ENCODE data around the gene GSTO2.
A peak's percentile ranks its signal among the peaks of the same experiment; 100 is the strongest.

Gene GSTO2

GRCh38 chr10:104293781-104294321 is 24.9 kb downstream of the GSTO2 start:
- no peak overlapping the region for H3K4me3 ChIP-seq (ENCODE audit: low read length)
- no peaks in the 10 kb centered on the region for H3K9me3 ChIP-seq (ENCODE audit: control insufficient read depth, low read length)
- peaks cover 5% of the 10 kb centered on the region for H3K4me1 ChIP-seq (ENCODE audit: control insufficient read depth, insufficient read depth, low read length)
- H3K36me3 ChIP-seq (ENCODE audit: control insufficient read depth, insufficient read depth, low read length): no peaks in the 10 kb centered on the region
- no peaks in the 10 kb centered on the region for H3K27me3 ChIP-seq (ENCODE audit: control insufficient read depth, insufficient read depth, low read length)
- H3K9ac ChIP-seq (ENCODE audit: low read length): no peak overlapping the region

- Histone ChIP-seq H3K4me1 (ENCODE audit: control insufficient read depth, insufficient read depth, low read length) (no peaks in the 10 kb centered on the region), H3K4me3 (ENCODE audit: low read length) (no peak overlapping the region), H3K9ac (ENCODE audit: low read length) (no peak overlapping the region), H3K27me3 (ENCODE audit: control insufficient read depth, insufficient read depth, low read length) (no peaks in the 10 kb centered on the region), H3K36me3 (ENCODE audit: control insufficient read depth, insufficient read depth, low read length) (no peaks in the 10 kb centered on the region), H3K9me3 (ENCODE audit: control insufficient read depth, low read length) (no peaks in the 10 kb centered on the region)
These were observed 27.9 kb downstream of the GSTO2 start for GRCh38 chr10:104296687-104297436.

- no peak overlapping the region for H3K9ac ChIP-seq (ENCODE audit: low read length)
- H3K9me3 ChIP-seq (ENCODE audit: control insufficient read depth, low read length): no peaks in the 10 kb centered on the region
These were observed 29.0 kb downstream of the GSTO2 start for GRCh38 chr10:104297697-104298660.

GRCh38 chr10:104299031-104299904 is 30.3 kb downstream of the GSTO2 start:
- H3K36me3 ChIP-seq (ENCODE audit: control insufficient read depth, insufficient read depth, low read length): no peaks in the 10 kb centered on the region
- no peak overlapping the region for H3K4me3 ChIP-seq (ENCODE audit: low read length)
- no peaks in the 10 kb centered on the region for H3K9me3 ChIP-seq (ENCODE audit: control insufficient read depth, low read length)
- H3K9ac ChIP-seq (ENCODE audit: low read length): no peak overlapping the region
- H3K4me1 ChIP-seq (ENCODE audit: control insufficient read depth, insufficient read depth, low read length): no peaks in the 10 kb centered on the region
- no peaks in the 10 kb centered on the region for H3K27me3 ChIP-seq (ENCODE audit: control insufficient read depth, insufficient read depth, low read length)

More at GRCh38 chr10:104297697-104298660, 29.0 kb downstream of the GSTO2 start:
- Histone ChIP-seq H3K4me1 (ENCODE audit: control insufficient read depth, insufficient read depth, low read length) (no peaks in the 10 kb centered on the region), H3K36me3 (ENCODE audit: control insufficient read depth, insufficient read depth, low read length) (no peaks in the 10 kb centered on the region), H3K27me3 (ENCODE audit: control insufficient read depth, insufficient read depth, low read length) (no peaks in the 10 kb centered on the region), H3K4me3 (ENCODE audit: low read length) (no peak overlapping the region)

GRCh38 chr10:104300002-104300735 is 31.2 kb downstream of the GSTO2 start:
- Histone ChIP-seq H3K4me1 (ENCODE audit: control insufficient read depth, insufficient read depth, low read length) (no peaks in the 10 kb centered on the region), H3K9ac (ENCODE audit: low read length) (peak overlapping the region; percentile 10), H3K4me3 (ENCODE audit: low read length) (no peak overlapping the region)

GRCh38 chr10:104300736-104301292 is 31.8 kb downstream of the GSTO2 start:
- Histone ChIP-seq H3K4me3 (ENCODE audit: low read length) (no peak overlapping the region), H3K9ac (ENCODE audit: low read length) (peak overlapping the region; percentile 10), H3K4me1 (ENCODE audit: control insufficient read depth, insufficient read depth, low read length) (peaks cover 3% of the 10 kb centered on the region), H3K9me3 (ENCODE audit: control insufficient read depth, low read length) (no peaks in the 10 kb centered on the region), H3K27me3 (ENCODE audit: control insufficient read depth, insufficient read depth, low read length) (no peaks in the 10 kb centered on the region), H3K36me3 (ENCODE audit: control insufficient read depth, insufficient read depth, low read length) (no peaks in the 10 kb centered on the region)

More at GRCh38 chr10:104300002-104300735, 31.2 kb downstream of the GSTO2 start:
- Histone ChIP-seq H3K27me3 (ENCODE audit: control insufficient read depth, insufficient read depth, low read length) (no peaks in the 10 kb centered on the region), H3K9me3 (ENCODE audit: control insufficient read depth, low read length) (no peaks in the 10 kb centered on the region), H3K36me3 (ENCODE audit: control insufficient read depth, insufficient read depth, low read length) (no peaks in the 10 kb centered on the region)

GRCh38 chr10:104301907-104302690 is 33.1 kb downstream of the GSTO2 start:
- H3K4me1 ChIP-seq (ENCODE audit: control insufficient read depth, insufficient read depth, low read length): peaks cover 7% of the 10 kb centered on the region

GRCh38 chr10:104303594-104304355 is 34.8 kb downstream of the GSTO2 start:
- H3K4me1 ChIP-seq (ENCODE audit: control insufficient read depth, insufficient read depth, low read length): peaks cover 7% of the 10 kb centered on the region
- H3K9ac ChIP-seq (ENCODE audit: low read length): no peak overlapping the region
- H3K9me3 ChIP-seq (ENCODE audit: control insufficient read depth, low read length): no peaks in the 10 kb centered on the region
- H3K36me3 ChIP-seq (ENCODE audit: control insufficient read depth, insufficient read depth, low read length): no peaks in the 10 kb centered on the region
- no peaks in the 10 kb centered on the region for H3K27me3 ChIP-seq (ENCODE audit: control insufficient read depth, insufficient read depth, low read length)
- H3K4me3 ChIP-seq (ENCODE audit: low read length): no peak overlapping the region

More at GRCh38 chr10:104301907-104302690, 33.1 kb downstream of the GSTO2 start:
- Histone ChIP-seq H3K27me3 (ENCODE audit: control insufficient read depth, insufficient read depth, low read length) (no peaks in the 10 kb centered on the region), H3K9me3 (ENCODE audit: control insufficient read depth, low read length) (no peaks in the 10 kb centered on the region), H3K9ac (ENCODE audit: low read length) (no peak overlapping the region), H3K36me3 (ENCODE audit: control insufficient read depth, insufficient read depth, low read length) (no peaks in the 10 kb centered on the region), H3K4me3 (ENCODE audit: low read length) (no peak overlapping the region)

GRCh38 chr10:104304356-104304745 is 35.4 kb downstream of the GSTO2 start:
- no peak overlapping the region for H3K9ac ChIP-seq (ENCODE audit: low read length)
- no peaks in the 10 kb centered on the region for H3K9me3 ChIP-seq (ENCODE audit: control insufficient read depth, low read length)
- H3K4me3 ChIP-seq (ENCODE audit: low read length): no peak overlapping the region
- peaks cover 7% of the 10 kb centered on the region for H3K4me1 ChIP-seq (ENCODE audit: control insufficient read depth, insufficient read depth, low read length)
- H3K27me3 ChIP-seq (ENCODE audit: control insufficient read depth, insufficient read depth, low read length): no peaks in the 10 kb centered on the region
- H3K36me3 ChIP-seq (ENCODE audit: control insufficient read depth, insufficient read depth, low read length): no peaks in the 10 kb centered on the region

GRCh38 chr10:104304927-104305326 is 35.9 kb downstream of the GSTO2 start:
- no peak overlapping the region for H3K4me3 ChIP-seq (ENCODE audit: low read length)
- H3K9ac ChIP-seq (ENCODE audit: low read length): no peak overlapping the region
- H3K9me3 ChIP-seq (ENCODE audit: control insufficient read depth, low read length): no peaks in the 10 kb centered on the region
- H3K36me3 ChIP-seq (ENCODE audit: control insufficient read depth, insufficient read depth, low read length): no peaks in the 10 kb centered on the region
- H3K27me3 ChIP-seq (ENCODE audit: control insufficient read depth, insufficient read depth, low read length): no peaks in the 10 kb centered on the region
- peaks cover 7% of the 10 kb centered on the region for H3K4me1 ChIP-seq (ENCODE audit: control insufficient read depth, insufficient read depth, low read length)

Measured in mucosa of stomach (tissue), 1 donor.